ENCODE data around the gene DYNLT1. TPM values are rescaled to one million over a fixed set of nuclear protein-coding genes. Genes with fewer than 3 reads are reported as not detected.
"Not testable (repeated sequence)": the region's sequence is repeated elsewhere in the genome, so short reads cannot be mapped to it uniquely, and the experiment has no call there.

The DYNLT1 gene
- total RNA-seq, 4 donors from 2014 or later, result 36.6 to 80.0 (median 49.1) TPM

DNA sequence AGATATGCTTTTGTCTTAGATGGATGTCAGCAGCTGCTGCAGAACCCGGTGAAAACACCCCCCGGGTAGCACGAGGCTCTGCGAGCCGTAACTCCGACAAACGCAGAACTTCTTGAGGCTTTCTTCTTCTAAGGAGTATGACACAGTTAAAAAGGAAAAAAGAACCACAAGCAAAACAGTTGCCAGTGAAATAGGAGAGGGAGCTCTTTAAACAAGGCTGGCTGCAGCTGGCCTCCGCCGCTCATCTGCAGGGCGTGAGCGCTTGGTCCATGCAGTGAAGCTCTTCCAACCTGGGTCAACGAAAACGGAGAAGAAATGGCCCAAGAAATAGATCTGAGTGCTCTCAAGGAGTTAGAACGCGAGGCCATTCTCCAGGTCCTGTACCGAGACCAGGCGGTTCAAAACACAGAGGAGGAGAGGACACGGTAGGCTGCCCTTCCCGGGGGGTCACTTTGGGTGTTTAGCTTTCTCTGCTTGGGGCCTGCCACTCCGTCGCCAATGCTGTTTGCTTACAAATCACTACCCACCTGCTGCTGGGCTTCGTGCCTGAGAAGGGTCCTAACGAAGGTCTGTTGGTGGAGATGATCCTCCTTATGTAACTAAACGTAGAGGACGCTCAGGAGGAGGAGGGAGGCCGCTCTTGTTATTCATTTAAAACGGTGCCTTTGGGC, 18.5 kb upstream of the DYNLT1 start:
- TF ChIP-seq EP300 (IDR thresholded peaks at IDR 0.05), result peak in 1 of 2 donors; percentile 10
- TF ChIP-seq, protein P1, sequence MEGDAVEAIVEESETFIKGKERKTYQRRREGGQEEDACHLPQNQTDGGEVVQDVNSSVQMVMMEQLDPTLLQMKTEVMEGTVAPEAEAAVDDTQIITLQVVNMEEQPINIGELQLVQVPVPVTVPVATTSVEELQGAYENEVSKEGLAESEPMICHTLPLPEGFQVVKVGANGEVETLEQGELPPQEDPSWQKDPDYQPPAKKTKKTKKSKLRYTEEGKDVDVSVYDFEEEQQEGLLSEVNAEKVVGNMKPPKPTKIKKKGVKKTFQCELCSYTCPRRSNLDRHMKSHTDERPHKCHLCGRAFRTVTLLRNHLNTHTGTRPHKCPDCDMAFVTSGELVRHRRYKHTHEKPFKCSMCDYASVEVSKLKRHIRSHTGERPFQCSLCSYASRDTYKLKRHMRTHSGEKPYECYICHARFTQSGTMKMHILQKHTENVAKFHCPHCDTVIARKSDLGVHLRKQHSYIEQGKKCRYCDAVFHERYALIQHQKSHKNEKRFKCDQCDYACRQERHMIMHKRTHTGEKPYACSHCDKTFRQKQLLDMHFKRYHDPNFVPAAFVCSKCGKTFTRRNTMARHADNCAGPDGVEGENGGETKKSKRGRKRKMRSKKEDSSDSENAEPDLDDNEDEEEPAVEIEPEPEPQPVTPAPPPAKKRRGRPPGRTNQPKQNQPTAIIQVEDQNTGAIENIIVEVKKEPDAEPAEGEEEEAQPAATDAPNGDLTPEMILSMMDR (IDR thresholded peaks at IDR 0.05), result no peak
- DNase-seq (ENCODE audit: low spot score in 2 of 2), result no peak
- 46 to 47% methylated on average over 27 of the region's 27 CpGs for WGBS, 2 donors
- Histone ChIP-seq H3K36me3 (no peaks in the 10 kb centered on the region), H3K27ac (no peak overlapping the region), H3K4me1 (peaks cover 0 to 14% (median 0%) of the 10 kb centered on the region in 4 donors), H3K9me3 (no peaks in the 10 kb centered on the region), H3K27me3 (peaks cover 0 to 15% of the 10 kb centered on the region in 2 donors), H3K4me3 (peak overlapping the region in 1 of 4 donors; percentile 8)

DNA sequence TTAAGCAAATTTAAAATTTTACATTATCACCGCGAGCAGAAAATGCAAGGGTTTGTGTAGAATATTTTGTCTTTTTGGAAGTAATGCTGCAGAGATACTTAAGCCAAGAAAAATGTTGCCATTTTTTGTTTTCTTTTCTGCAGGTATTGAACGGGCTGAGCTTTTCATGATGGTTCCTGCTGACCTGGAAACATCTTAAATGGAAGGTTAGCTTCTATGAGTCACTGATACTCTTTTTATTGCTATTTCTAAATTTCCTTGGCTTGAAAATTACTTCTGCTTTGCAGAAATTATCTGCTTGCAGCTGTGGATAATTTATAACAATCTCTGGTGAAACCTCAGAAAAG, 18.0 kb upstream of the DYNLT1 start:
- H3K9me3 ChIP-seq, result no peaks in the 10 kb centered on the region
- TF ChIP-seq, protein P1 (IDR thresholded peaks at IDR 0.05), result no peak
- TF ChIP-seq EP300 (IDR thresholded peaks at IDR 0.05) (no peak), POLR2A (IDR thresholded peaks at IDR 0.05) (no peak)
- H3K4me3 ChIP-seq, result no peak overlapping the region
- WGBS, 2 donors, result 69 to 70% methylated on average over 3 of the region's 3 CpGs
- H3K27me3 ChIP-seq, result peaks cover 0 to 15% of the 10 kb centered on the region in 2 donors
- no peaks in the 10 kb centered on the region for H3K36me3 ChIP-seq
- H3K27ac ChIP-seq, result no peak overlapping the region
- H3K4me1 ChIP-seq, result peaks cover 0 to 14% (median 0%) of the 10 kb centered on the region in 4 donors
- no peak for DNase-seq (ENCODE audit: low spot score in 2 of 2)

DNA sequence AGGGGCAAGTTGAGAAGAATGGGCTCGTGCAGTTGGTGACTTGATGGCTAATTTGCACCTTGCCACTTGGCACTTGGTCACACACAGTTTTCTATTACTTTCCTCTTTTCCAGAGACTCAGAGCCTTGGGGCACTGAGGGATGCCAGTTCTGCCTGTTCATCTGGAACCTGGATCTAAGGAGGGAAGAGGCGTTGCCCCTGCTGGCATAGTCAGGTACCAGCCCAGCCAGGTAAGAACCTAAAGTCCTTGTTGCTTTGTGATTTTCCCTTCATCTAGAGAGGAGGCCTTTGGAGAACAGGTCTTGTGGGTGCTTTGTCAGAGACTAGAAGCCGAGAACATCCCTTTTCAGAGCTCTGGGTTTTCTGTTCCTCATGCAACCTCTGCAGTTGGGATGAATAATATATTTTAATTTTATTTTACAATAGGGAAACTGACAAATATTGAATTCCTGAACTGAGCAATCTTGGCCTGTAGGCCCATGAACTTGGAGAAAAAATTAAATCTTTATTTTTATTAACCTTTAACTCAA, 16.7 kb upstream of the DYNLT1 start:
- Histone ChIP-seq H3K36me3 (no peaks in the 10 kb centered on the region), H3K4me3 (no peak overlapping the region), H3K27me3 (peaks cover 0 to 15% of the 10 kb centered on the region in 2 donors), H3K27ac (no peak overlapping the region), H3K9me3 (no peaks in the 10 kb centered on the region), H3K4me1 (peaks cover 0 to 14% (median 0%) of the 10 kb centered on the region in 4 donors)
- 72 to 92% methylated on average over 3 of the region's 3 CpGs for WGBS, 2 donors
- TF ChIP-seq EP300 (IDR thresholded peaks at IDR 0.05), result no peak
- TF ChIP-seq, protein P1 (IDR thresholded peaks at IDR 0.05), result no peak
- no peak for TF ChIP-seq POLR2A (IDR thresholded peaks at IDR 0.05)
- DNase-seq (ENCODE audit: low spot score in 2 of 2), result no peak

DNA sequence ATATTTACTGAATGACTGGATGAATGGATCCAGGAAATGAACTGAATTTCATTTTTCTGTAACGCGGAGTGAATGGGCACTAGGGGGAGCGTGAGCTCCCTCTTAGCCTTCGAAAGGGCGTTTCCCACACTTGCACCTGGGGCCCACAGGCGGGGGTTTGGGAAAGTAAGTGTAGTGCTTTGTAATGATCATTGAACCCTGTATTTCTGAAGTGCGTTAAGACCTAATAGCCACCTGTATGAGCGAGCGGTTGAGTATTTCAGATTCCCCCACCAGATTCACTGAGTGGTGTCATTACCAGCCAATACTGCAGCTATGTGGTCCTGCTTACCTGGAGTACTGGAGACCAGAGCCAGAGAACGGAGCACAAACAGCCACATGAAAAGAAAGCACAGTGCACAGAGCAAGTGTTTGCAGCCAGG, 15.8 kb upstream of the DYNLT1 start:
- no peak overlapping the region for H3K4me3 ChIP-seq
- TF ChIP-seq, protein P1 (IDR thresholded peaks at IDR 0.05), result peak in 3 of 5 experiments; percentile 9 to 40 (median 16)
- TF ChIP-seq EP300 (IDR thresholded peaks at IDR 0.05) (no peak), POLR2A (IDR thresholded peaks at IDR 0.05) (no peak)
- no peak overlapping the region for H3K27ac ChIP-seq
- WGBS, 2 donors, result 38 to 48% methylated on average over 10 of the region's 10 CpGs
- H3K9me3 ChIP-seq, result no peaks in the 10 kb centered on the region
- DNase-seq (ENCODE audit: low spot score in 2 of 2), result no peak
- peaks cover 0 to 9% of the 10 kb centered on the region in 2 donors for H3K27me3 ChIP-seq
- no peaks in the 10 kb centered on the region for H3K36me3 ChIP-seq
- H3K4me1 ChIP-seq, result peaks cover 0 to 14% (median 0%) of the 10 kb centered on the region in 4 donors

DNA sequence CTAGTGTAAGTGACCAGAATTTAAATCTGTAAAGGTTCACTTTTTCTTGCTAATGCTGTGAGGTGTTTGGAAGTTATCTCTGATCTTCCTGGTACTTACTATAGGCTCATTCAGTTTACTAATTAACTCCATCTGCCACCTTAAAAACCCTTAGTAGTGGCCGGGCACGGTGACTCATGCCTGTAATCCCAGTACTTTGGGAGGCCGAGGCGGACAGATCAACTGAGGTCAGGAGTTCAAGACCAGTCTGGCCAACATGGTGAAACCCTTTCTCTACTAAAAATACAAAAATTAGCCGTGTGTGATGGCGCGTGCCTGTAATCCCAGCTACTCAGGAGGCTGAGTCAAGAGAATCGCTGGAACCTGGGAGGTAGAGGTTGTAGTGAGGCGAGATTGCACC, 12.4 kb upstream of the DYNLT1 start:
- H3K4me3 ChIP-seq; H3K27me3 ChIP-seq; H3K9me3 ChIP-seq; H3K36me3 ChIP-seq; H3K4me1 ChIP-seq; DNase-seq (ENCODE audit: low spot score in 2 of 2); H3K27ac ChIP-seq: not testable (repeated sequence)
- 52 to 53% methylated on average over 9 of the region's 9 CpGs for WGBS, 2 donors
